ENCODE measurements around the gene CABP7.
"Not testable (repeated sequence)": the region's sequence is repeated elsewhere in the genome, so short reads cannot be mapped to it uniquely, and the experiment has no call there.

The CABP7 gene

GRCh38 chr22:29748248-29748893 lies 28.6 kb downstream of the CABP7 start:
- no peak for DNase-seq (ENCODE audit: low spot score)

DNA sequence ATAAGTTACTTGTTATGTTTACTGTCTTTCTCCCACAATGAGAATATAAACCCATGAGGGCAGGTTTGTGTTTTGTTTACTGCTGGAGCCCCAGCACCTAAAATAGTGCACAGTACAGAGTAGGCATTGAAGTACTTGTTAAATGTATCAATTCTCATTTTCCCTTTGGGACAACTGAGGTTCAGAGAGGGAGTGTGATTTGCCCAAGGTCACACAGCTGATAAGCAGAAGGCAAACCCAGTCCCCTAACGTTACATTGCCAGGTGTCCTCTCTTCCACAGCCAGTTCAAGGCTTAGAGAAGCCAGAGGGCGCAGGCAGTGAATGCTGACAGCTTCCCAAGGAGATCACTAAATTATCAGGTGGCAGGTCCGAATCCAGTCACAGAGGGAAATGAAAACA lies 30.2 kb downstream of the CABP7 start:
- DNase-seq (ENCODE audit: low spot score), result no peak

DNA sequence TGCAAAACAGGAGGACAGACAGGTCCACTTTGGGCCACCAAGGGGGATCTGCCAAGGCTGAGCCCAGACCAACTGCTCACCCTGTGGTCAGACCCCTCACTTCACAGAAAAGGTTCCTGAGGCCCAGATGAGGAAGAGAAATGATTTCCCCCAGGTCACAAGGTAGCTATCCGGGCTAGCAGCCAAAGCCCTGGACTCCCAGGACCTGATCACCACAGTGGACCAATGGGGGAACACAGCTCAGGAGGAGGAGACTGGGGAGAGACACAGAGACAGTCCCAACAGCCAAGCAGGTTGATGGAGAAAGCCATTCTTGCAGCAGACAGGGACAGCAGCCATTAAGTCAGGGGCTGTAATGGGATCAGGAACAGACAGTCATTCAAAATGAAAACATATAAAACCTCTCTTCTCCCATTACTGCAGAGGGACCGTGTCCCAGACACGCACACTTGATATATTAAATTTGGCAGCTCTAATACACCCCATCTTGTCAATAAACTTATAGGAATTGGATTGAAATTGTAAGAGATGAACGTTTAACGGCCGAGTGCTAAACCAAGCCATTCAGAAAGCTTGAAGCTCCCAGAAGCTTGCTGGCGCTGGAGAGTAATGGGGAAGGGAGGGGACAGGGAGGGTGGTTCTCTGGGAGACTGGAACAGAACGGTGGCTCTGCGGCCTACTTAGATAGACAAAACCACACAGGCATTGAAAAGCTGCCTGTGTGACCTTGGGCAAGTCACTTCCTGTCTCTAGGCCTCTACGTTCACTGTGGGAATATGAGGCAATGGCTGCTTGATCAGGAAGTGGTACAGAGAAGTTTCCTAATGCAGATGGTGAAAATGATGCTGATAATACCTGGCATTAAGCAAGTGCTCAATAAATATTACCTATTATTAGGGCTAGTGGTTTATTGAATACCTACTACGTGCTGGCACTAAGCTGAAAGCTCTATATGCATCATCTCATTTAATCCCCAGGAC lies 31.0 kb downstream of the CABP7 start:
- no peak for DNase-seq (ENCODE audit: low spot score)

DNA sequence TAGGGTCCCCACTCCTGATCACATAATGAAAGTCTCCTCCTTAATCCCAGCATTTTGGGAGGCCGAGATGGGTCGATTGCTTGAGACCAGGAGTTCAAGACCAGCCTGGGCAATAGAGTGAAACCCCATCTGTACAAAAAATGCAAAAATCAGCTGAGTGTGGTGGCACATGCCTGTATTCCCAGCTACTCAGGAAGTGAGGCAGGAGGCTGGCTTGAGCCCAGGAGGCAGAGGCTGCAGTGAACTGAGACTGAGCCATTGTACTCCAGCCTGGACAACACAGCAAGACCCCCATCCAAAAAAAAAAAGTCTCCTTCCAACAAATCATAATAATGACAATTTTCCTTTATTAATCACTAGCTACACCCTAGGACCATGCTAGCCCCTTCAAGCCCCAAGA lies 31.9 kb downstream of the CABP7 start:
- DNase-seq (ENCODE audit: low spot score), result no peak

GRCh38 chr22:29753808-29754657 lies 34.2 kb downstream of the CABP7 start:
- DNase-seq (ENCODE audit: low spot score), result no peak

DNA sequence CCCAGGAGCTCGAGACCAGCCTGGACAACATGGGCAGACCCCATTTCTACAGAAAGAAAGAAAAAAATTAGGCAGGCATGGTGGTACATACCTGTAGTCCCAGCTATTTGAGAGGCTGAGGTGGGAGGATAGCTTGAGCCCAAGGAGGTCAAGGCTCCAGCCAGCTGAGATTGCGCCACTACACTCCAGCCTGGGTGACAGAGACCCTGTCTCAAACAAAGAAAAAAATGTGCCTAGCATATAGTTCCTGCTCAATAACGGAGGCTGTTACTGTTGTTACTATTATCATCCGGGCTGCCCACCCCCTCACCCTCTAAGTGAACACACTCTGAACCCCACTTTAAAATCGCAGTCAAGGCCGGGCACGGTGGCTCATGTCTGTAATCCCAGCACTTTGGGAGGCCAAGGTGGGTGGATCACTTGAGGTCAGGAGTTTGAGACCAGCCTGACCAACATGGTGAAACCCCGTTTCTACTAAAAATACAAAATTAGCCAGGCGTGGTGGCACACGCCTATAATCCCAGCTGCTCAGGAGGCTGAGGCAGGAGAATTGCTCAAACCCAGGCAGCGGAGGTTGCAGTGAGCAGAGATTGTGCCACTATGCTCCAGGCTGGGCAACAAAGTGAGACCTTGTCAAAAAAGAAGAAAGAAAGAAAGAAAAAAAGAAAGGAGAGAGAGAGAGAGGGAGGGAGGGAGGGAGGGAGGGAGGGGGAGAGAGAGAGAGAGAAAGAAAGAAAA lies 35.0 kb downstream of the CABP7 start:
- DNase-seq (ENCODE audit: low spot score), result not testable (repeated sequence)

- no peak for DNase-seq (ENCODE audit: low spot score)
These were observed 36.1 kb downstream of the CABP7 start for GRCh38 chr22:29755889-29756288.

- no peak for DNase-seq (ENCODE audit: low spot score)
These were observed 36.5 kb downstream of the CABP7 start for GRCh38 chr22:29756341-29756740.

GRCh38 chr22:29757096-29757495 lies 37.3 kb downstream of the CABP7 start:
- DNase-seq (ENCODE audit: low spot score), result no peak

DNA sequence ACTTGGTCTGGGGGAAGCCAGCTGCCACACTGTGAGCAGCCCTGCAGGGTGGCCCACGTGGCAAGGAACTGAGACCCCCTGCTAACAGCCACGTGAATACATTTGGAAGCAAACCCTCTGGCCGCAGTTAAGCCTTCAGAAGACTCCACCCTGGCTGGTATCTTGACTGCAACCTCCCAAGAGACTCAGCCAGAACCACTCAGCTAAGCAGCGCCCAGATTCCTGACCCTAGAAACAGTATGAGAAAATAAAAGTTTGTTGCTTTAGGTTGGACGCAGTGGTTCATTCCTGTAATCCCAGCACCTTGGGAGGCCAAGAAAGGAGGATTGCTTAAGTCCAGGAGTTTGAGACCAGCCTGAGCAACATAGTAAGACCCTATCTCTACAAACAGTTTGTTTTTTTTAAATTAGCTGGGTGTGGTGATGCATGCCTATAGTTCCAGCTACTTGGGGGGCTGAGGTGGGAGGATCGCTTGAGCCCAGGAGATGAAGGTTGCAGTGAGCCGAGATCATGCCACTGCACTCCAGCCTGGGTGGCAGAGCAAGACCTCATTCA lies 38.3 kb downstream of the CABP7 start:
- DNase-seq (ENCODE audit: low spot score), result no peak

DNA sequence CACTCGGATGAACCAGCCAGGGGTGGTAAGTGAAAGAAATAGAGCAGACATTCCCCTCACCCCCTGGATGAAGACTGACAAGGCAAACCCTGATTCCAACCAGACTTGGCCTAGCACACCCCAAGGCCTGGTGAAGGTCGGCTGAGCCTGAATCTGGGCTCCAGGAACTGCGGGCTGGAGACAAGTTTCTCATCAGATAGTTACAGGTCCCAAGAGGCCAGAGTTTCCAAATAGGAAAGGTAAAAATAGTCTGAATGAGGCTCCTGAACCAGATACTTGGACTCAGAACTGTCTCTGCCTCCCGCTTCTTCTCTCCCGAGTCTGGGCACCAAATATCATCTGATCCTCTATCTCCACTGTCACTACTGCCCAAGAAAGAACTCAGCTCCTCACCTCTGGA lies 39.2 kb downstream of the CABP7 start:
- DNase-seq (ENCODE audit: low spot score), result no peak

- DNase-seq (ENCODE audit: low spot score), result no peak
These were observed 42.5 kb downstream of the CABP7 start for GRCh38 chr22:29762263-29762662.

- DNase-seq (ENCODE audit: low spot score), result peak; percentile 51
These were observed 46.3 kb downstream of the CABP7 start for GRCh38 chr22:29765905-29766631.

GRCh38 chr22:29766632-29767170 lies 46.9 kb downstream of the CABP7 start, which contains the start of gene ZMAT5:
Gene ZMAT5, minus strand, starts transcription at chr22:29767007. Its CDS starts 18,463 bp downstream, at chr22:29748544.
- peak; percentile 97 for DNase-seq (ENCODE audit: low spot score)

- peak; percentile 94 for DNase-seq (ENCODE audit: low spot score)
These were observed 47.6 kb downstream of the CABP7 start, which contains the start of gene UQCR10 for GRCh38 chr22:29767171-29768051. Gene UQCR10, plus strand, starts transcription at chr22:29767369. Its CDS starts 30 bp downstream, at chr22:29767399.

GRCh38 chr22:29768052-29768693 lies 48.4 kb downstream of the CABP7 start:
- DNase-seq (ENCODE audit: low spot score), result no peak

DNA sequence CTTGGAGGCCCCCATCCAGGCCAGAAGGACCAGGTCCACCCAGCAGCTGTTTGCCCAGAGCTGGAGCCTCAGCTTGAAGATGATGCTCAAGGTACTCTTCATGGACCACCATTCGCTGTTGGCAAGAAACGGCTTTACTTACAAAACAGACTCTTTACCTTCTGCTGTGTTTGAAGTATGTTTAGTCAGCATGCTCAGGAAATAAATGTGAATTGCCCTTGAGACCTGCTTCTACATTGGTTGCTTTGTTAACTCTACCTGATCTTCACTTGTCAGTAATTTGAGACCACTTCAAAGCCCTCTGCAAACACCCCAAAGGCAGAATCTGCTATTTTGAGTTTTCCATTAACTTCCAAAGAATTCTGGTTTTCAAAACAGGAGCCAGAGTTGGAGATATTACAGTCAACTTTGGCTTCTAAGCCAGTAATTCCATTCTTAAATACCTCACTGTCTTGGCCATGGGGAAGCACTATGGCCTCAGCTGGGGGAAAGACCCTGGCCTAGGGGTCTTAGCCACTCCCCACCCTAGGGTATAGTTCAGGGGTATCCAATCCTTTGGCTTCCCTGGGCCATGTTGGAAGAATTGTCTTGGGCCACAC lies 50.0 kb downstream of the CABP7 start:
- DNase-seq (ENCODE audit: low spot score), result no peak

- DNase-seq (ENCODE audit: low spot score), result no peak
These were observed 52.4 kb downstream of the CABP7 start for GRCh38 chr22:29772170-29772641.
